Stimulated activated memory B cell treated with anti-CD40 and anti-IgM and Interleukin-4, amounts not matched to agents 10 μg/mL and 1 μg/mL and 100 μg/mL, for 72 hours (primary cell): ENCODE results near the gene ETNPPL.
"Not testable (repeated sequence)": the region's sequence is repeated elsewhere in the genome, so short reads cannot be mapped to it uniquely, and the experiment has no call there.

Experiments
- ATAC-seq: fragments of 150-1000 bp; cut with Tn5 transposase; 2 replicates; pipeline ENCODE4 v1.10.0; 2021
- H3K27ac Mint-ChIP-seq: one replicate; pipeline ENCODE4 v1.8.0; 2022; ENCODE audit warnings: mild to moderate bottlenecking, mixed read lengths
- H3K27me3 Mint-ChIP-seq: one replicate; pipeline ENCODE4 v1.8.0; 2022; ENCODE audit warnings: mixed read lengths
- H3K36me3 Mint-ChIP-seq: one replicate; pipeline ENCODE4 v1.8.0; 2022; ENCODE audit warnings: mixed read lengths
- H3K4me1 Mint-ChIP-seq: one replicate; pipeline ENCODE4 v1.8.0; 2022; ENCODE audit warnings: mixed read lengths
- H3K4me3 Mint-ChIP-seq: one replicate; pipeline ENCODE4 v1.8.0; 2022; ENCODE audit warnings: mild to moderate bottlenecking, moderate library complexity, mixed read lengths
- H3K9me3 Mint-ChIP-seq: one replicate; pipeline ENCODE4 v1.8.0; 2022; ENCODE audit warnings: mixed read lengths

ETNPPL gene

GRCh38 chr4:108730579-108730978 is 32.3 kb downstream of the ETNPPL start:
- Mint-ChIP-seq H3K27ac (no peak overlapping the region), H3K4me3 (no peak overlapping the region), H3K4me1 (no peaks in the 10 kb centered on the region), H3K27me3 (peaks cover 32% of the 10 kb centered on the region), H3K36me3 (no peaks in the 10 kb centered on the region), H3K9me3 (peaks cover 6% of the 10 kb centered on the region)
- no peak for ATAC-seq

GRCh38 chr4:108729731-108730130 is 33.1 kb downstream of the ETNPPL start:
- no peak overlapping the region for H3K4me3 Mint-ChIP-seq
- peaks cover 9% of the 10 kb centered on the region for H3K9me3 Mint-ChIP-seq
- H3K27me3 Mint-ChIP-seq, result peaks cover 32% of the 10 kb centered on the region
- H3K27ac Mint-ChIP-seq, result no peak overlapping the region
- no peak for ATAC-seq
- H3K4me1 Mint-ChIP-seq, result no peaks in the 10 kb centered on the region
- no peaks in the 10 kb centered on the region for H3K36me3 Mint-ChIP-seq

GRCh38 chr4:108725457-108725856 is 37.4 kb downstream of the ETNPPL start:
- Mint-ChIP-seq H3K4me1 (no peaks in the 10 kb centered on the region), H3K27me3 (peaks cover 7% of the 10 kb centered on the region), H3K27ac (no peak overlapping the region), H3K36me3 (no peaks in the 10 kb centered on the region), H3K4me3 (no peak overlapping the region), H3K9me3 (peaks cover 9% of the 10 kb centered on the region)
- ATAC-seq, result no peak

GRCh38 chr4:108717386-108717785 is 45.5 kb downstream of the ETNPPL start:
- Mint-ChIP-seq H3K27ac (no peak overlapping the region), H3K36me3 (no peaks in the 10 kb centered on the region), H3K9me3 (no peaks in the 10 kb centered on the region), H3K4me1 (no peaks in the 10 kb centered on the region), H3K27me3 (peaks cover 18% of the 10 kb centered on the region), H3K4me3 (no peak overlapping the region)
- ATAC-seq, result no peak

- Mint-ChIP-seq H3K27me3 (peaks cover 28% of the 10 kb centered on the region), H3K4me3 (no peak overlapping the region), H3K36me3 (no peaks in the 10 kb centered on the region), H3K27ac (no peak overlapping the region), H3K4me1 (no peaks in the 10 kb centered on the region), H3K9me3 (no peaks in the 10 kb centered on the region)
- ATAC-seq, result no peak
Measured at GRCh38 chr4:108716340-108716739, 46.5 kb downstream of the ETNPPL start.

- peaks cover 37% of the 10 kb centered on the region for H3K27me3 Mint-ChIP-seq
- H3K9me3 Mint-ChIP-seq, result no peaks in the 10 kb centered on the region
- ATAC-seq, result no peak
- H3K4me1 Mint-ChIP-seq, result no peaks in the 10 kb centered on the region
- no peak overlapping the region for H3K4me3 Mint-ChIP-seq
- no peaks in the 10 kb centered on the region for H3K36me3 Mint-ChIP-seq
- H3K27ac Mint-ChIP-seq, result no peak overlapping the region
Measured at GRCh38 chr4:108714880-108715279, 48.0 kb downstream of the ETNPPL start.

GRCh38 chr4:108710578-108710977 is 52.3 kb downstream of the ETNPPL start:
- peaks cover 37% of the 10 kb centered on the region for H3K27me3 Mint-ChIP-seq
- not testable (repeated sequence) for H3K9me3 Mint-ChIP-seq, H3K4me3 Mint-ChIP-seq, ATAC-seq, H3K27ac Mint-ChIP-seq, H3K4me1 Mint-ChIP-seq, H3K36me3 Mint-ChIP-seq

GRCh38 chr4:108709722-108710121 is 53.1 kb downstream of the ETNPPL start:
- ATAC-seq, result no peak
- no peak overlapping the region for H3K4me3 Mint-ChIP-seq
- H3K27me3 Mint-ChIP-seq, result peaks cover 32% of the 10 kb centered on the region
- H3K9me3 Mint-ChIP-seq, result no peaks in the 10 kb centered on the region
- H3K36me3 Mint-ChIP-seq, result no peaks in the 10 kb centered on the region
- no peaks in the 10 kb centered on the region for H3K4me1 Mint-ChIP-seq
- no peak overlapping the region for H3K27ac Mint-ChIP-seq

- H3K27me3 Mint-ChIP-seq, result peaks cover 27% of the 10 kb centered on the region
- H3K36me3 Mint-ChIP-seq, result no peaks in the 10 kb centered on the region
Measured at GRCh38 chr4:108709234-108709633, 53.6 kb downstream of the ETNPPL start.

GRCh38 chr4:108706289-108706688 is 56.6 kb downstream of the ETNPPL start:
- Mint-ChIP-seq H3K27me3 (peaks cover 15% of the 10 kb centered on the region), H3K36me3 (no peaks in the 10 kb centered on the region), H3K4me3 (no peak overlapping the region), H3K9me3 (no peaks in the 10 kb centered on the region), H3K27ac (no peak overlapping the region), H3K4me1 (no peaks in the 10 kb centered on the region)
- no peak for ATAC-seq

More at GRCh38 chr4:108709234-108709633, 53.6 kb downstream of the ETNPPL start:
- Mint-ChIP-seq H3K9me3 (no peaks in the 10 kb centered on the region), H3K27ac (no peak overlapping the region), H3K4me3 (no peak overlapping the region), H3K4me1 (no peaks in the 10 kb centered on the region)
- peak; percentile 39 for ATAC-seq

GRCh38 chr4:108703966-108704365 is 58.9 kb downstream of the ETNPPL start:
- Mint-ChIP-seq H3K36me3 (no peaks in the 10 kb centered on the region), H3K27ac (no peak overlapping the region), H3K9me3 (no peaks in the 10 kb centered on the region), H3K4me1 (no peaks in the 10 kb centered on the region), H3K4me3 (no peak overlapping the region), H3K27me3 (peaks cover 8% of the 10 kb centered on the region)
- ATAC-seq, result no peak

- no peak overlapping the region for H3K4me3 Mint-ChIP-seq
- no peak for ATAC-seq
Measured at GRCh38 chr4:108703370-108703769, 59.5 kb downstream of the ETNPPL start.

GRCh38 chr4:108702960-108703359 is 59.9 kb downstream of the ETNPPL start:
- Mint-ChIP-seq H3K27me3 (peaks cover 16% of the 10 kb centered on the region), H3K4me1 (no peaks in the 10 kb centered on the region), H3K4me3 (no peak overlapping the region), H3K9me3 (no peaks in the 10 kb centered on the region), H3K36me3 (no peaks in the 10 kb centered on the region), H3K27ac (no peak overlapping the region)
- ATAC-seq, result no peak

More at GRCh38 chr4:108703370-108703769, 59.5 kb downstream of the ETNPPL start:
- H3K27me3 Mint-ChIP-seq, result peaks cover 13% of the 10 kb centered on the region
- no peaks in the 10 kb centered on the region for H3K36me3 Mint-ChIP-seq
- no peaks in the 10 kb centered on the region for H3K4me1 Mint-ChIP-seq
- H3K9me3 Mint-ChIP-seq, result no peaks in the 10 kb centered on the region
- no peak overlapping the region for H3K27ac Mint-ChIP-seq

- Mint-ChIP-seq H3K4me1 (no peaks in the 10 kb centered on the region), H3K4me3 (no peak overlapping the region), H3K9me3 (no peaks in the 10 kb centered on the region), H3K36me3 (no peaks in the 10 kb centered on the region), H3K27ac (no peak overlapping the region), H3K27me3 (peaks cover 16% of the 10 kb centered on the region)
- no peak for ATAC-seq
Measured at GRCh38 chr4:108700081-108700757, 62.6 kb downstream of the ETNPPL start.

GRCh38 chr4:108696160-108696559 is 66.7 kb downstream of the ETNPPL start:
- Mint-ChIP-seq H3K27ac (no peak overlapping the region), H3K36me3 (no peaks in the 10 kb centered on the region), H3K27me3 (peaks cover 10% of the 10 kb centered on the region), H3K4me1 (no peaks in the 10 kb centered on the region), H3K9me3 (no peaks in the 10 kb centered on the region), H3K4me3 (no peak overlapping the region)
- no peak for ATAC-seq

GRCh38 chr4:108695062-108695461 is 67.8 kb downstream of the ETNPPL start:
- no peaks in the 10 kb centered on the region for H3K36me3 Mint-ChIP-seq
- no peaks in the 10 kb centered on the region for H3K9me3 Mint-ChIP-seq
- H3K27me3 Mint-ChIP-seq, result peaks cover 8% of the 10 kb centered on the region
- no peaks in the 10 kb centered on the region for H3K4me1 Mint-ChIP-seq
- no peak overlapping the region for H3K4me3 Mint-ChIP-seq
- no peak overlapping the region for H3K27ac Mint-ChIP-seq
- no peak for ATAC-seq
